Left colon (tissue), 2 donors: Measurements from ENCODE around the gene INTS7. TPM values are rescaled to one million over a fixed set of nuclear protein-coding genes. Genes with fewer than 3 reads are reported as not detected.
"Not testable (repeated sequence)": the region's sequence is repeated elsewhere in the genome, so short reads cannot be mapped to it uniquely, and the experiment has no call there.

Source experiments
- ATAC-seq: fragments of 200-7000 bp; cut with Tn5 transposase; one replicate; pipeline ENCODE4 v1.9.1; 2020; ENCODE audit warnings: mild to moderate bottlenecking, moderate library complexity
- DNase-seq, 2 donors: peaks; one replicate each; pipeline ENCODE4 v3.0.0-alpha.2; 2020
- intact Hi-C, 2 donors: fragments of 100-400 bp; cut with DNase I in 1 of 2; cut with micrococcal nuclease in 1 of 2; formaldehyde crosslinking; loops; one replicate each; pipeline versions ENCODE4 v1.11.2 to v1.14.0; 2022; cut with DNase I, micrococcal nuclease
- total RNA-seq, 2 donors: library from RNA; stranded (reverse); fragmentation: NEBNext Ultra II Directional; extraction: Animal tissue kit (Norgen Biotek cat#: 25700); gene quantifications; one replicate each; pipeline ENCODE4 v1.2.1, GENCODE V29; 2021
- donor health status: DM: no; HTN: no; CAD: no.
- donor health status: DM: yes; HTN: yes; CAD: no.

Gene INTS7
- total RNA-seq, 2 donors from 2014 or later, result 11.7 to 13.0 TPM

DNA sequence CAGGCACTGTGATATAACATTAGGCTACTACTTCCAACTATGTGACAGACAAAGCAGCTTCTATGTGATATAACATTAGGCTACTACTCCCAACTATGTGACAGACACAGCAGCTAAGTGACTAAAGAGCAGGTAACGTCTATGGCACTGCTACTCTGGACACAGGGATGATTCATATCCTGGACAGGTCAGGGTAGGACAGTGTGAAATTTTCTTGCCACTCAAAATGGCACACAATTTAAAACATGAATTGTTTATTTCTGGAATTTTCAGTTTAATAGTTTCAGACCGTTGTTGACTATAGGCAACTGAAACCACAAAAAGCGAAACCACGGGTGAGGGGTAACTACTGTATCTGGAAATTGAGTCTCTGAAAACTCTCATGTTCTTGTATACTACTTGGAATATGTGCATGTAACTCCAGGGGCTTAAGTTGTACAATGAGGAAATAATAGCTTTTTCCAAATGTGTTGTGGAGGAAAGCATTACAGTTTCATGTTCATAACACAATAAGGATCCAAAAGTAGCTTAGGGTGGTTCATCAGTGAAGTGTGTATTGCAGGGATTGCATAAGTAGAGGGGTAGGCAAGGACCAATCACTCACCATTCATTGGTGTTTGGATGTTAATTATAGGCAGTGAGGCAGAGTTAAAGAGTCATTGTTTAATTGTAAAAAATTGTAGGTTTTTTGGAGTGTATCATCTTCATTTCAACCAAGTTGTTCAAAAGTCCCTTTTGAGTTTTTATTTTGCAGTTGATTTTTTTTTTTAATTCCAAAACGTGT, 5.5 kb upstream of the INTS7 start:
- ATAC-seq, result no peak

DNA sequence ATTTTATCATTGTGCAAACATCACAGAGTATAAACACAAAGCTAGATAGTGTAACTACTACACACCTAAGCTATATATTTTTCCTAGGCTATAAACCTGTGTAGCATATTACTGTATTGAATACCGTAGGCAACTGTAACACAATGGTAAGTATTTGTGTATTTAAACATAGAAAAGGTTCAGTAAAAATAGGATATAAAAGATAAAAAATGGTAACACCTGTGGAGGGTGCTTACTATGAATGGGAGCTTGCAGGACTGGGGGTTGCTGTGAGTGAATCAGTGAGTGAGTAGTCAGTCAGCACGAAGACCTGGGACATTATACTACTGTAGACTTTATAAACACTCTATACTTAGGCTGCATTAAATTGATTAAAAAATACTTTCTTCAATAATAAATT, 4.3 kb upstream of the INTS7 start:
- ATAC-seq, result no peak
- DNase-seq, result no peak
- intact Hi-C loops, result no loop called here

More for the DNA sequence above, 5.5 kb upstream of the INTS7 start:
- intact Hi-C loops, result no loop called here
- no peak for DNase-seq

GRCh38 chr1:212037900-212038299, 2.5 kb upstream of the INTS7 start:
- intact Hi-C loops, result no loop called here
- no peak for DNase-seq
- ATAC-seq, result no peak

DNA sequence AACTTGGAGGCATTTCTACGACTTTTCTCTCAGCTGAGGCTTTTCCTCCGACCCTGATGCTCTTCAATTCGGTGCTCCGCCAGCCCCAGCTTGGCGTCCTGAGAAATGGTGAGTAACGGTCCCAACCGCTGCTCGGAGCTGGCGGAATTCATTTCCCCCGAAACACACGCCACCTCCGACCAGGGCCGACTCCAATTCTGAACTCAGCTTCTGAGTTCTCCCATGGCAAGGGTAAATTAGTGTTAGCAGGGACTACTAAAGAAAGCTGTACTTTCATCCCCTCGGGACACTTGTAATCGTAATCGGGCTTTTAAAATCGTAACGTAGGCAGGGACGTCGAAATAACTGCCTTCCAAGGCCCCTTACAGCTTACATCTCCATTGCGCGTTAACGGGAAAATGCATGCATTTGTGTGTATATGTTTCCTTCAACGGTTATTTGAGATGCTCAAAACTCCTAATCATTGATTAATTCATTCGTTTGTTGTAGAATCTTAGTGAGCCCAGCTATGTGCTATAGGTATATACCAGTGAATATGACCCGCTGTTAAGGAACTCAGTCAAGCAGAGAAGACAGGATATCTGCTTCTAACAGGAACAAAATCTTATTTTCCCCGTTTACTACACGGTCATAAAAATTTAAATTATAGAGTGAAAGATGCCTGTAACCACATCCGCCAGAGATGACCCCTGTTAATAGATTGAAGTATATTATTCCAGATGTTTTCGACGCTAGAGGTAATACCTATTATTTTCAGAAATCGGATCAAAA, 663 bp upstream of the INTS7 start:
- ATAC-seq, result no peak
- intact Hi-C loops, result no loop called here

DNA sequence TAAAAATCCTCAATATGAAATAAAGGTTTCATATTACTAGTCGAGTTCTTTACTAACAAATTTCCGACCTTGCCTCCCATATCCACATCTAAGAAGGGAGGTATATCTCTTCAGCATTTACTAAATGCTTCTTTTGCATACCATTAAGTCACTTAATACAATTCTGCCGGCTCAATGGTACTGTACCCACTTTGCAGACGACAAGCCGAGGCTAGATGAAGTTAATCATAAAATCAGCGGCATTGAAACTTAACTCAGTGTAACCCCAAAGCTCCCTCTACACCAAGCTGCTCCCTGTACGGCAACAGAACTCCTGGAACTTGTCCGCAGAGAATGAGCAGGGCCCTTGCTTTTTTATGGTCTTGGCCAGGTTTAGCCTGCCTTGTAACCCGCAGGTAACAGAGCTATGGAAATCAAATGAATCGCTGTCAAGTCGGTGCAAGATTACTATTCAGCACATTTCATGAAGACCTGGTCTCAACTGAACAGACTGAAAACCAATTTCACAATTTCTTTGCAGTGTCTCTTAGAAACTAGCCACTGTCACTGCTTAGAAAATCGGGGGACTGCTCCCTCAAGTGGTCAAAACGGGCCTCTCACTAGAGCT, 738 bp downstream of the INTS7 start:
- DNase-seq (peak; percentile 30 to 37), ATAC-seq (peak; percentile 45)
- intact Hi-C loops, result no loop called here

More for the DNA sequence above, 663 bp upstream of the INTS7 start:
- no peak for DNase-seq

DNA sequence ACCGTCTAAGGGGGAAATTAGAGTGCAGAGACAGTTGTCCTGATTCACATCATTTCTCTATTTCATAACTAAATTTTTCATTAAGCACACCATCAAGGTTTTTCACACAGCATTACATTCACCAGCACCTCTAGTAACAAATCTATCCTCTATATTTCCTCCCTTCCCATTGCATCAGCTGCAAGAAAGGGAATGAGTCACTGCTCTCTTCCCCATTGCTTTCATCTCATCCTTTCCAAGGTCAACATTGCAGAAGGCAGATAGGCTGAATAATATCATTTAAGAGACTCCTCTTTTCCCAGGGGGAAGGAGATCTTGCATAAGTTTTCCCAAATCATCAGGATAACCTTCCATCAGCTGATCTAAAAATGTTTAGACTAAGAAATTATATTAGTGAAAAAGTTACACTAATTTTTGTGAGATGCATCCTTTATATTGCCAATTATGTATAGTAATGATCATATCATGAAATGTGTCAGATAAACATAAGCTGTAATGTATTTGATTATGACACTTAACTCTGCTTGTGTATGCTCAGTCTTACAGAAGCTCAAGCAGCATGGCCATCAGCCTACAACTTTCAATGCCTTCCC, 4.3 kb downstream of the INTS7 start:
- intact Hi-C loops, result no loop called here
- DNase-seq, result no peak
- no peak for ATAC-seq

- peak; percentile 19 for ATAC-seq
- DNase-seq, intact Hi-C loops: not testable (repeated sequence)
Observed at GRCh38 chr1:212027727-212028126, 7.6 kb downstream of the INTS7 start.

DNA sequence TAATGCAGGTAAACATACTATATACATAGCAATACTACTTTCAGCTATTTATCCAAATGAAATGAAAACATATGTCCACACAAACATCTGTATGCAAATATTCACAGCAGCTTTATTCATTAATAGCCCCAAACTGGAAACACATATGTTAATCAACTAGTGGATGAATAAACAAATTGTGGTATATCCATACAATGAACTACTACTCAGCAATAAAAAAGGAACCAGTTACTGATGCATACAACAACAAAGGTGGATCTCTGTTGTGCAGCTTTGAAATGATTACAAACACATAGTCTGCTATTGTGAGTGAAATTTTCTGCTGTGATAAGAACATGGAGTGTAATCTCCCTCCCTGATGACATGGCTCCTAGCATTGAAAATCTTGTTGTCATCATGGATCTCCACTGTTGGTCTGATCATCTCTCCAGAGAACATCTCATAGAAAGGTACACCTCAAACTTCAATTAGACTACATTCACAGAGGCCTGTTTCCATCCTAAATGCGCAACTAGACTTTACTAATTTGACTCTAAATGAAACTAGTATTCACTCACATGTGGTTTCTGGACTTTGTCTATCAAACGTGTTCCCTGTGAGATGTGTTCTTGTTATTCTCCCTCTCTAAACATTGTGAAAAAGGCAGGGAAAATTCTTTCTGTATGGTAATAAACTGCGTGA, 10.7 kb downstream of the INTS7 start:
- ATAC-seq, result no peak
- intact Hi-C loops, result no loop called here
- no peak for DNase-seq

- ATAC-seq, intact Hi-C loops, DNase-seq: not testable (repeated sequence)
Observed at GRCh38 chr1:212022908-212023307, 12.4 kb downstream of the INTS7 start.

DNA sequence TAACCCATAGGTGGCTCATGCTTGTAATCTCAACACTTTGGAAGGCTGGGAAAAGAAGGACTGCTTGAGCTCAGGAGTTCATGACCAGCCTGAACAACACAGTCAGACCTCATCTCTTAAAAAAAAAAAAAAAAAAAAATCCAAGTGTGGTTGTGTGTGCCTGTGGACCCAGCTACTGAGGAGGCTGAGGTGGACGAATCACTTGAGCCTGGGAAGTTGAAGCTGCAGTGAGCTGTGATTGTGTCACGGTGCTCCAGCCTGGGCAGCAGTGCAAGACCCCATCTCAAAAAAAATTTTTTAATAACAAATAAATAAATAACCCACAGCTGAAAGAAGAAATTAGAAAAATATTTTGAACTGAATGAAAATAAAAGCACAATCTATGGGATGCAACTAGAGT, 13.8 kb downstream of the INTS7 start:
- ATAC-seq, result no peak
- intact Hi-C loops, result no loop called here
- no peak for DNase-seq

GRCh38 chr1:212020975-212021374, 14.4 kb downstream of the INTS7 start:
- ATAC-seq (no peak), DNase-seq (no peak)
- intact Hi-C loops, result no loop called here

DNA sequence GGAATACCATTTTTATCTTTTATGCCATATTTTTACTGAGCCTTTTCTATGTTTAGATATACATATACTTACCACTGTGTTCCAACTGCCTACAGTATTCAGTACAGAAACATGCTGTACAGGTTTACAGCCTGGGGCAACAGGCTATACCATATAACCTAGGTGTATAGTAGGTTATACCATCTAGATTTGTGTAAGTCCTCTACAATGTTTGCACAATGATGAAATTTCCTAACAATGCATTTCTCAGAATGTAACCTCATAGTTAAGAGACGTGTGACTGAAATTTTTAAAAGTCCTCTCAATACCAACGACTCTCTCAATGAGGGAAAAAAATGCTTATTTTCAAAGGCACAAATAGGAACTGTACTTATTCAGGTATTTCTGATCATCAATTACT, 21.7 kb downstream of the INTS7 start:
- intact Hi-C loops, result no loop called here
- no peak for ATAC-seq
- no peak for DNase-seq

- peak; percentile 96 for ATAC-seq
- peak; percentile 50 to 65 for DNase-seq
- intact Hi-C loops, result no loop called here
Observed at GRCh38 chr1:212012034-212012740, 23.2 kb downstream of the INTS7 start.

DNA sequence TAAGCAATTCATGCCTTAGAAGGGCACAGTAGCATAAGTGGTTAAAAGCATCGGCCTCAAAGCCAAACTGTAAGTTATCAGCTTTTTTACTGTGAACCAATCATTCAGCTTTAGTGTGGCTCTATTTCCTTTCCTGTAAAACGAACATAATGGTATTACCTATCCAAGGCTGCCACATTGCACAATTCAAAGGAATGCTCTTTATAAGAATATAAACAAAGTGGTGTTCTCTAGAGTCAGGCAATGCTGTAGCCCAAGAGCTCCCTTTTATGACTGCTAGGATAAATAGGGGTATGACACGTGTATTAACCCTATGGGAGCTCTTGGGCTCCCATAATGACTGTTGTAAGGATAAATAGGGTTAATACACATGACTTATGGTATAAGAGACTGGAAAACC, 25.4 kb downstream of the INTS7 start:
- DNase-seq, result no peak

GRCh38 chr1:212009561-212009960, 25.8 kb downstream of the INTS7 start:
- DNase-seq, result no peak
- intact Hi-C loops, result no loop called here
- ATAC-seq, result no peak

More for the DNA sequence above, 25.4 kb downstream of the INTS7 start:
- intact Hi-C loops, result no loop called here
- ATAC-seq, result no peak

DNA sequence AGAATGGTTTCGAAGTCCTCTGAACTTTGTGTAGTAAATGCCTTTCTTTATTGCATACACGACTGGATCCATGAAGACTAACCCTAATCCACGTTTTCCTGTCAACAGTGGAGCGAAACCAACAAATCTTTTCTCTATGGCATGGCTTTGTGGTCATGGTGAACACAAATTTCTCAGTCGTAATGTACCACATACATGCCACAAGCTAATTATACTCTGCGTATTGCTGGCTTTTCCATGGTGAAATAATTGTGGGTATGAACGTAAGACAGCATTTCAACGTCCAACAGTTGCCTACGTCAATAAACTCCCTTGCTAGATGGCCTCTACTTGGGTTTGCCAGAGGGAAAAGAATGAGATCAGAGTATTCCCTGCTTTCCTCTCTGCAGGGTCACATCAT, 27.5 kb downstream of the INTS7 start:
- intact Hi-C loops, result no loop called here
- ATAC-seq (no peak), DNase-seq (no peak)

GRCh38 chr1:212007178-212007577, 28.2 kb downstream of the INTS7 start:
- ATAC-seq (no peak), DNase-seq (no peak)
- intact Hi-C loops, result no loop called here

DNA sequence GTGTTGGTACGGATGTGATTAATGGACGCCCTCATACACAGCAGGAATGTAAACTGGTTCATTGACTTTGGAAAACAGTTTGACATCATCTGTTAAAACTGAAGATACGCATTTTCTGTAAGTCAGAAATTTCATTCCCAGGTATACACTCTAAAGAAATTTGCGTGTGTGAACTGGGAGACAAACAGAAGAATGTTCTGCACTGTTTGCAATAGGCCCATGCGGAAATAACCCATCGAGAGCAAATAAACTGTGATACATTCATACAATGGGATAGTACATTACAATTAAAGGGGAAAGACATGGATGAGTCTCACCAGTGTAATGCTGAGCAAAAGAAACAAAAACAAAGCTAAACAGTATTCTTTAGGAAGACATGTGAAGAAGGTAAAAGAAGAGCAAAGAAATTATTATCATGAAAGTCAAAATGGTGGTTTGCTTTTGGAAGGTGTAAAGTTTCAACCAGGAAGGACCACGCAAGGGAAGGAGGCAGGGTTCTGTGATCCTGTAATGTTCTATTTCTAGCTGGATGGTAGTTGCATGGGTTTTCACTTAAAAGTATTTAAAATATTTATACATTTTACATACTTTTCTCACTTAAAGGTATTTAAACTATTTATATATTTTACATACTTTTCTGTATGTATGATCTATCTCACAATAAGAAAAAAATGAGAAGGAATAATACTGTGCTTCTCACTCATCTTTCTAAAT, 30.3 kb downstream of the INTS7 start:
- ATAC-seq (no peak), DNase-seq (no peak)
- intact Hi-C loops, result no loop called here
